Liver (tissue), 9 donors: ENCODE results near the gene PIEZO2. TPM values are rescaled to one million over a fixed set of nuclear protein-coding genes. Genes with fewer than 3 reads are reported as not detected.
A peak's percentile ranks its signal among the peaks of the same experiment; 100 is the strongest.

Experiments
- DNase-seq: peaks from one replicate; pipeline ENCODE4 v3.0.0-alpha.2; 2017; ENCODE audit warnings: low spot score
- H3K27ac ChIP-seq, 2 donors: one replicate each; pipeline ENCODE4 v1.7.0; 2013; ENCODE audit warnings: inconsistent platforms in 2 of 2, low read length in 2 of 2, control low read depth in 1 of 2, low read depth in 1 of 2, mild to moderate bottlenecking in 1 of 2
- H3K27me3 ChIP-seq, 4 donors: one replicate each; pipeline versions ENCODE4 v1.6.1 to v1.7.0; 2013; ENCODE audit warnings: low read length in 3 of 4, inconsistent platforms in 1 of 4, mild to moderate bottlenecking in 1 of 4, moderate library complexity in 1 of 4; ENCODE audit not compliant: control insufficient read depth in 4 of 4, insufficient read depth in 4 of 4
- H3K36me3 ChIP-seq, 4 donors: one replicate each; pipeline versions ENCODE4 v1.6.1 to v1.7.0; 2013; ENCODE audit warnings: low read length in 3 of 4, mild to moderate bottlenecking in 3 of 4, low read depth in 1 of 4, moderate library complexity in 1 of 4; ENCODE audit not compliant: control insufficient read depth in 4 of 4, insufficient read depth in 3 of 4
- H3K4me1 ChIP-seq, 4 donors: one replicate each; pipeline versions ENCODE4 v1.6.1 to v1.7.0; 2013; ENCODE audit warnings: low read length in 3 of 4, mild to moderate bottlenecking in 3 of 4, moderate library complexity in 1 of 4; ENCODE audit not compliant: control insufficient read depth in 4 of 4, insufficient read depth in 4 of 4
- H3K4me3 ChIP-seq, 3 donors: one replicate each; pipeline versions ENCODE4 v1.6.1 to v1.7.0; 2013; ENCODE audit warnings: low read length in 3 of 3, control low read depth in 1 of 3, low read depth in 1 of 3, mild to moderate bottlenecking in 1 of 3
- H3K9ac ChIP-seq, 2 donors: one replicate each; pipeline ENCODE4 v1.7.0; 2013; ENCODE audit warnings: low read length in 2 of 2, mild to moderate bottlenecking in 2 of 2, moderate library complexity in 2 of 2, control low read depth in 1 of 2, low read depth in 1 of 2
- H3K9me3 ChIP-seq, 4 donors: one replicate each; pipeline versions ENCODE4 v1.6.1 to v1.7.0; 2013; ENCODE audit warnings: low read length in 3 of 4; ENCODE audit not compliant: control insufficient read depth in 4 of 4
- ATF3 ChIP-seq: IDR thresholded peaks from 2 replicates; pipeline ENCODE4 v1.6.1; 2016; ENCODE audit warnings: antibody characterized with exemption
- CTCF ChIP-seq: fragments of 150-350 bp; IDR thresholded peaks from 2 replicates; pipeline ENCODE4 v1.5.1; 2017; ENCODE audit warnings: improper control_type of control experiment, low read depth, low read length; ENCODE audit not compliant: missing input control
- EGR1 ChIP-seq, 2 donors: IDR thresholded peaks; 2 replicates each; pipeline ENCODE4 v1.6.1; 2016 to 2018; ENCODE audit warnings: antibody characterized with exemption in 2 of 2, low read depth in 2 of 2
- FOXA1 ChIP-seq: IDR thresholded peaks from 2 replicates; pipeline ENCODE4 v1.6.1; 2016; ENCODE audit warnings: antibody characterized with exemption
- FOXA2 ChIP-seq: IDR thresholded peaks from 2 replicates; pipeline ENCODE4 v1.6.1; 2016; ENCODE audit warnings: antibody characterized with exemption
- GABPA ChIP-seq, 2 donors: IDR thresholded peaks in 1 of 2; conservative IDR thresholded peaks in 1 of 2; 2 replicates each; pipeline ENCODE4 v1.6.1; 2016; ENCODE audit warnings: antibody characterized with exemption in 2 of 2, mild to moderate bottlenecking in 1 of 2, moderate library complexity in 1 of 2
- HNF4A ChIP-seq, 2 donors: conservative IDR thresholded peaks; 2 replicates each; pipeline ENCODE4 v1.6.1; 2016; ENCODE audit warnings: antibody characterized with exemption in 2 of 2, mild to moderate bottlenecking in 2 of 2
- HNF4G ChIP-seq: IDR thresholded peaks from 2 replicates; pipeline ENCODE4 v1.6.1; 2016; ENCODE audit warnings: antibody characterized with exemption
- JUND ChIP-seq, 2 donors: IDR thresholded peaks; 2 replicates each; pipeline ENCODE4 v1.6.1; 2016; ENCODE audit warnings: antibody characterized with exemption in 2 of 2
- MAX ChIP-seq: IDR thresholded peaks from 2 replicates; pipeline ENCODE4 v1.6.1; 2016; ENCODE audit warnings: antibody characterized with exemption
- NR2F2 ChIP-seq: IDR thresholded peaks from 2 replicates; pipeline ENCODE4 v1.6.1; 2016; ENCODE audit warnings: antibody characterized with exemption
- RAD21 ChIP-seq, 2 donors: IDR thresholded peaks; 2 replicates each; pipeline ENCODE4 v1.6.1; 2016; ENCODE audit warnings: antibody characterized with exemption in 2 of 2, mild to moderate bottlenecking in 2 of 2
- REST ChIP-seq: IDR thresholded peaks from 2 replicates; pipeline ENCODE4 v1.6.1; 2016; ENCODE audit warnings: antibody characterized with exemption, mild to moderate bottlenecking
- RXRA ChIP-seq, 2 donors: IDR thresholded peaks; 2 replicates each; pipeline ENCODE4 v1.6.1; 2017 to 2018; ENCODE audit warnings: antibody characterized with exemption in 2 of 2, mild to moderate bottlenecking in 1 of 2
- SP1 ChIP-seq: IDR thresholded peaks from 2 replicates; pipeline ENCODE4 v1.6.1; 2018; ENCODE audit warnings: antibody characterized with exemption, mild to moderate bottlenecking
- TAF1 ChIP-seq: conservative IDR thresholded peaks from 2 replicates; pipeline ENCODE4 v1.6.1; 2016; ENCODE audit warnings: antibody characterized with exemption, mild to moderate bottlenecking
- YY1 ChIP-seq: IDR thresholded peaks from 2 replicates; pipeline ENCODE4 v1.6.1; 2016; ENCODE audit warnings: antibody characterized with exemption, mild to moderate bottlenecking
- ZBTB33 ChIP-seq: IDR thresholded peaks from 2 replicates; pipeline ENCODE4 v1.6.1; 2016; ENCODE audit warnings: antibody characterized with exemption
- WGBS: extraction: QIAGEN DNeasy Blood & Tissue Kit; methylation state at CpG from one replicate; pipeline ENCODE4 v1.1.7; 2013; 5-methylcytosine and 5-hydroxymethylcytosine counted together
- polyA plus RNA-seq, 2 donors: library from polyadenylated mRNA; stranded (reverse) in 1 of 2; unstranded in 1 of 2; fragments of 200-250 nt in 1 of 2; fragments of >200 nt in 1 of 2; fragmentation: Nextera tagmentation in 1 of 2; extraction: Ambion mirVana in 1 of 2; gene quantifications; one replicate each; pipeline versions ENCODE4 v1.2.1 to v1.2.3, GENCODE V29; 2013 to 2015
- total RNA-seq, 2 donors: library from RNA; depleted of rRNA; stranded (reverse); fragments of >200 nt; gene quantifications; one replicate each; pipeline ENCODE4 v1.2.3, GENCODE V29; 2014
- donor health status: healthy.
- donor health status: healthy.
- donor health status: healthy.
- donor health status: healthy.
- donor health status: healthy.

Gene PIEZO2
- total and polyA plus RNA-seq, 4 donors = 1.1 to 12.3 (median 4.8) TPM

GRCh38 chr18:11125492-11126315 lies 23.7 kb downstream of the PIEZO2 start:
- no peak for DNase-seq
- TF ChIP-seq RAD21 (IDR thresholded peaks at IDR 0.05) = peak; percentile 38 to 43
- TF ChIP-seq HNF4G = no peak
- TF ChIP-seq EGR1 (IDR thresholded peaks at IDR 0.05; ENCODE audit: low read depth in 2 of 2) = peak in 1 of 2 donors; percentile 38
- peak; percentile 10 for TF ChIP-seq NR2F2
- TF ChIP-seq YY1 = peak; percentile 88
- TF ChIP-seq ZBTB33 = peak; percentile 75
- no peak for TF ChIP-seq TAF1
- TF ChIP-seq ATF3 = peak; percentile 77
- peak; percentile 54 to 72 for TF ChIP-seq JUND (IDR thresholded peaks at IDR 0.05)
- peak; percentile 95 for TF ChIP-seq RXRA (IDR thresholded peaks at IDR 0.05)
- no peak for TF ChIP-seq GABPA (IDR thresholded peaks at IDR 0.05 in 1 of 2, conservative IDR thresholded peaks at IDR 0.05 in 1 of 2)
- TF ChIP-seq FOXA2 = peak; percentile 2
- no peak for TF ChIP-seq CTCF
- peak; percentile 45 for TF ChIP-seq REST
- TF ChIP-seq HNF4A (conservative IDR thresholded peaks at IDR 0.05) = peak; percentile 65 to 82
- no peak for TF ChIP-seq FOXA1
- peak; percentile 75 for TF ChIP-seq SP1
- TF ChIP-seq MAX = peak; percentile 78

More at GRCh38 chr18:11125492-11126315, 23.7 kb downstream of the PIEZO2 start:
- no peak overlapping the region for H3K9ac ChIP-seq
- peaks cover 17 to 48% (median 40%) of the 10 kb centered on the region in 4 donors for H3K4me1 ChIP-seq
- peak overlapping the region; percentile 4 to 63 for H3K27ac ChIP-seq
- 49% methylated on average over 10 of the region's 10 CpGs for WGBS
- peaks cover 0 to 4% (median 0%) of the 10 kb centered on the region in 4 donors for H3K9me3 ChIP-seq
- H3K36me3 ChIP-seq = no peaks in the 10 kb centered on the region
- H3K4me3 ChIP-seq = no peak overlapping the region
- H3K27me3 ChIP-seq = no peaks in the 10 kb centered on the region
